Lung (tissue), 16 donors: ENCODE measurements around the gene OR4A15. TPM values are rescaled to one million over a fixed set of nuclear protein-coding genes. Genes with fewer than 3 reads are reported as not detected.

Experiments
- ATAC-seq: fragments of 200-7000 bp; cut with Tn5 transposase; one replicate; pipeline ENCODE4 v1.9.1; 2020; ENCODE audit warnings: moderate number of reproducible peaks; ENCODE audit not compliant: insufficient read depth, low FRiP score
- DNase-seq, 3 donors: peaks; one replicate each; pipeline ENCODE4 v3.0.0-alpha.2; 2013 to 2017
- H3K27ac ChIP-seq, 2 donors: one replicate each; pipeline ENCODE4 v1.5.1; 2013; ENCODE audit warnings: mild to moderate bottlenecking in 2 of 2, moderate library complexity in 2 of 2, control low read depth in 1 of 2, inconsistent platforms in 1 of 2, low read depth in 1 of 2, low read length in 1 of 2
- H3K27me3 ChIP-seq, 3 donors: one replicate each; pipeline ENCODE4 v1.5.1; 2013; ENCODE audit warnings: low read length in 2 of 3; ENCODE audit not compliant: control insufficient read depth in 3 of 3, insufficient read depth in 3 of 3
- H3K36me3 ChIP-seq, 4 donors: one replicate each; pipeline ENCODE4 v1.5.1; 2013; ENCODE audit warnings: low read length in 4 of 4, mild to moderate bottlenecking in 1 of 4, moderate library complexity in 1 of 4; ENCODE audit not compliant: control insufficient read depth in 4 of 4, insufficient read depth in 4 of 4
- H3K4me1 ChIP-seq, 5 donors: one replicate each; pipeline ENCODE4 v1.5.1; 2013; ENCODE audit warnings: low read length in 5 of 5, mild to moderate bottlenecking in 2 of 5, moderate library complexity in 1 of 5; ENCODE audit not compliant: control insufficient read depth in 5 of 5, insufficient read depth in 5 of 5
- H3K4me3 ChIP-seq: one replicate; pipeline ENCODE4 v1.5.1; 2013; ENCODE audit warnings: mild to moderate bottlenecking, control low read depth, moderate library complexity
- H3K9ac ChIP-seq, 2 donors: one replicate each; pipeline ENCODE4 v1.5.1; 2013; ENCODE audit warnings: low read length in 2 of 2, control low read depth in 1 of 2; ENCODE audit not compliant: insufficient read depth in 1 of 2
- H3K9me3 ChIP-seq, 4 donors: one replicate each; pipeline ENCODE4 v1.5.1; 2013; ENCODE audit warnings: low read length in 3 of 4, mild to moderate bottlenecking in 1 of 4, moderate library complexity in 1 of 4; ENCODE audit not compliant: control insufficient read depth in 4 of 4, insufficient read depth in 3 of 4
- WGBS, 2 donors: extraction: QIAGEN DNeasy Blood & Tissue Kit; methylation state at CpG; one replicate each; pipeline ENCODE4 v1.1.7; 2013; 5-methylcytosine and 5-hydroxymethylcytosine counted together
- long read RNA-seq, 5 donors: transcript quantifications; one replicate each; lab custom pipeline, GENCODE V29; 2026
- polyA plus RNA-seq, 2 donors: library from polyadenylated mRNA; stranded (reverse); fragments of 200-250 nt; gene quantifications; one replicate each; pipeline ENCODE4 v1.2.1, GENCODE V29; 2013
- total RNA-seq, 2 donors: library from RNA; depleted of rRNA in 1 of 2; stranded (reverse); fragments of >200 nt in 1 of 2; gene quantifications; one replicate each; pipeline ENCODE4 v1.2.1, GENCODE V29; 2014 to 2021
- TF ChIP-seq, protein P1 (sequence below): IDR thresholded peaks from 2 replicates; pipeline ENCODE4 v1.5.1; 2012; ENCODE audit warnings: mild to moderate bottlenecking; ENCODE audit errors: control extremely low read depth, extremely low read depth
- donor health status: control.
- donor health status: control.
- donor health status: Bipolar disorder and iron deficiency.
- donor health status: healthy.
- donor health status: DM: yes; HTN: yes; CAD: no.

OR4A15 gene
- total RNA-seq (not detected), polyA plus RNA-seq (not detected)
- long read RNA-seq, donor 1: 0 reads
- long read RNA-seq, donor 2: 0 reads
- long read RNA-seq, donor 3: 0 reads
- long read RNA-seq, donor 4: 0 reads
- long read RNA-seq, donor 5: 0 reads

DNA sequence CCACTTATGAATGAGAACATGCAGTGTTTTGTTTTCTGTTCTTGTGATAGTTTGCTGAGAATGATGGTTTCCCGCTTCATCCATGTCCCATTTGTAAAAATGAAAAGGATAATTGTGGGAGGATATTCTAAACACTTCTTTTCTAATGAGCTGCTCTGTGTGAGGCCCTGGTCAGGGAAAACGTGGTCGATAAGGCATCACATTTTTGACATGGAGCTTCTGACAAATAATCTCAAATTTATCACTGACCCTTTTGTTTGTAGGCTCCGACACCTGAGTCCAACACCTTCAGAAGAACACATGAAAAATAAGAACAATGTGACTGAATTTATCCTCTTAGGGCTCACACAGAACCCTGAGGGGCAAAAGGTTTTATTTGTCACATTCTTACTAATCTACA, at the start of gene OR4A15:
Gene OR4A15, plus strand, starts transcription at position 301 of the 400 bp plus-strand sequence. Its CDS starts 0 bp downstream, at position 301.
- TF ChIP-seq, protein P1, sequence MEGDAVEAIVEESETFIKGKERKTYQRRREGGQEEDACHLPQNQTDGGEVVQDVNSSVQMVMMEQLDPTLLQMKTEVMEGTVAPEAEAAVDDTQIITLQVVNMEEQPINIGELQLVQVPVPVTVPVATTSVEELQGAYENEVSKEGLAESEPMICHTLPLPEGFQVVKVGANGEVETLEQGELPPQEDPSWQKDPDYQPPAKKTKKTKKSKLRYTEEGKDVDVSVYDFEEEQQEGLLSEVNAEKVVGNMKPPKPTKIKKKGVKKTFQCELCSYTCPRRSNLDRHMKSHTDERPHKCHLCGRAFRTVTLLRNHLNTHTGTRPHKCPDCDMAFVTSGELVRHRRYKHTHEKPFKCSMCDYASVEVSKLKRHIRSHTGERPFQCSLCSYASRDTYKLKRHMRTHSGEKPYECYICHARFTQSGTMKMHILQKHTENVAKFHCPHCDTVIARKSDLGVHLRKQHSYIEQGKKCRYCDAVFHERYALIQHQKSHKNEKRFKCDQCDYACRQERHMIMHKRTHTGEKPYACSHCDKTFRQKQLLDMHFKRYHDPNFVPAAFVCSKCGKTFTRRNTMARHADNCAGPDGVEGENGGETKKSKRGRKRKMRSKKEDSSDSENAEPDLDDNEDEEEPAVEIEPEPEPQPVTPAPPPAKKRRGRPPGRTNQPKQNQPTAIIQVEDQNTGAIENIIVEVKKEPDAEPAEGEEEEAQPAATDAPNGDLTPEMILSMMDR: no peak
- Histone ChIP-seq H3K36me3 (no peaks in the 10 kb centered on the region), H3K27me3 (no peaks in the 10 kb centered on the region), H3K4me3 (no peak within 1 kb of the TSS), H3K4me1 (no peaks in the 10 kb centered on the region), H3K9me3 (peaks cover 0 to 12% (median 0%) of the 10 kb centered on the region in 4 donors), H3K9ac (no peak within 1 kb of the TSS), H3K27ac (no peak within 1 kb of the TSS)
- ATAC-seq (no peak), DNase-seq (no peak)
- WGBS, 2 donors: 57 to 64% methylated on average over 4 of the region's 4 CpGs

DNA sequence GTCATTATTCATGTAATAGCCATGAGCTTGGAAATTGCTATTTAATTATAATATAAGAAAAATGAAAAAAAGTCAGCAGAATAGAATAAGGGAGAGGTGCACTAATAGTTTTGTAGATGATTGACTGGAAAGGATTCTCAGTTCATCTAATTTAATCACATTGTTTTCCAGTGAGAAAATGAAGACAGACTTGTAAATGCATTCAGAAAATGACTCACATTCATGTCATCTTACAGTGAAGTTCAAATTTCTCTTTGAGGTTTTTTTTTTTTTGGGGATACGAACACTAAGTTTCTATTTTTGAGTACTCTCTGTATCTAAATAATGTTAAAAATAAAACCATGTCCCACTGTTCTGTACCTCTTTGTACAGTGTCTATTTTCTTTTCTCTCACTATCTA, 43.3 kb upstream of the OR4A15 start:
- no peak for ATAC-seq
- TF ChIP-seq, protein P1: no peak
- no peak for DNase-seq
- 71 to 83% methylated on average over 1 of the region's 1 CpG for WGBS, 2 donors
- no peak overlapping the region for H3K27ac ChIP-seq
- no peak overlapping the region for H3K9ac ChIP-seq
- H3K36me3 ChIP-seq: no peaks in the 10 kb centered on the region
- peaks cover 0 to 14% (median 0%) of the 10 kb centered on the region in 4 donors for H3K9me3 ChIP-seq
- H3K4me1 ChIP-seq: no peaks in the 10 kb centered on the region
- H3K4me3 ChIP-seq: no peak overlapping the region
- no peaks in the 10 kb centered on the region for H3K27me3 ChIP-seq

DNA sequence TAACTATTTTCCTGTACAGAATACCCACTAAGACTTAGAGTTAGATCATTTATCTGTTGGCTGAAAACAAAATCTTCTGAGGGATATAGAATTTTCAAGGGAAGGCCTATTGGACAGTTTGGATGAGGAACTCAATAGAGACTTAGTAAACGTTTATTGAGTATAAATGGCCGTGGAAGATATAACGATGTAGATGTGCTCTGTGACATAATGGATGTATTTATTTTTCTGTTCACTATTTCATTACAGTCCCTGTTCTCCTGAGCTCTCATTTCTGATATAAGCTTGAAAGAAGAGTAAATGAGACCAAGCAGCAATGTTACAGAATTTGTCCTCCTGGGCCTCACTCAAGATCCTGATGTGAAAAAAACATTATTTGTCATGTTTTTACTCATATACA, 24.9 kb upstream of the OR4A15 start, which contains the start of gene OR4A16:
Gene OR4A16, plus strand, starts transcription at position 301 of the 400 bp plus-strand sequence. Its CDS starts 0 bp downstream, at position 301.
- H3K36me3 ChIP-seq: no peaks in the 10 kb centered on the region
- no peak for ATAC-seq
- no peaks in the 10 kb centered on the region for H3K27me3 ChIP-seq
- 73 to 88% methylated on average over 3 of the region's 3 CpGs for WGBS, 2 donors
- H3K9ac ChIP-seq: no peak within 1 kb of the TSS
- TF ChIP-seq, protein P1: no peak
- no peak within 1 kb of the TSS for H3K4me3 ChIP-seq
- no peak within 1 kb of the TSS for H3K27ac ChIP-seq
- no peaks in the 10 kb centered on the region for H3K4me1 ChIP-seq
- peaks cover 0 to 6% (median under 1%) of the 10 kb centered on the region in 4 donors for H3K9me3 ChIP-seq
- DNase-seq: no peak

DNA sequence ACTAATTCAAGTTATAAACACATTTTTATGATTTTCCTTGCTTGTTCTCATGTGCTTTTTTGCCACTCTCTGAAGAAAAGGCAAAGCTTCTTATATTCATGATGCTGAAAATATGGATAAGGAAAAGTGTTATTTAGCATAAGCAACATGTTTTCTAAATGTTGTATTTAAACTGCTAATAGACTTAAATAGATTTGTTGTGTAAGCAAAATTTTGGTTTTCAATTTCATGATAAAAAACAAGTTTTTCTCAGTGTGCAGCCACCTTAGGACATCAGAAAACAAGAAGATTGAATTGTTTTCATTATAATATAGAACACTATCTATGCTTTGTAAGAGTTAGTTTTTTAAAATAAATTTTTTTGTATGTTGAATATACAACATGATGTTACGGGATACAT, 22.5 kb upstream of the OR4A15 start:
- peaks cover 0 to 11% (median under 1%) of the 10 kb centered on the region in 4 donors for H3K9me3 ChIP-seq
- TF ChIP-seq, protein P1: no peak
- no peak overlapping the region for H3K9ac ChIP-seq
- ATAC-seq (no peak), DNase-seq (no peak)
- no peaks in the 10 kb centered on the region for H3K27me3 ChIP-seq
- no peak overlapping the region for H3K4me3 ChIP-seq
- no peak overlapping the region for H3K27ac ChIP-seq
- 89 to 98% methylated on average over 1 of the region's 1 CpG for WGBS, 2 donors
- no peaks in the 10 kb centered on the region for H3K4me1 ChIP-seq
- H3K36me3 ChIP-seq: no peaks in the 10 kb centered on the region
